Stromal cell of bone marrow (primary cell): ENCODE data around the gene G6PC1.
"Not testable (repeated sequence)": the region's sequence is repeated elsewhere in the genome, so short reads cannot be mapped to it uniquely, and the experiment has no call there.

Source experiments
- DNase-seq: peaks from one replicate; pipeline ENCODE4 v3.0.0-alpha.2; 2012; ENCODE audit warnings: low read depth

Gene G6PC1

DNA sequence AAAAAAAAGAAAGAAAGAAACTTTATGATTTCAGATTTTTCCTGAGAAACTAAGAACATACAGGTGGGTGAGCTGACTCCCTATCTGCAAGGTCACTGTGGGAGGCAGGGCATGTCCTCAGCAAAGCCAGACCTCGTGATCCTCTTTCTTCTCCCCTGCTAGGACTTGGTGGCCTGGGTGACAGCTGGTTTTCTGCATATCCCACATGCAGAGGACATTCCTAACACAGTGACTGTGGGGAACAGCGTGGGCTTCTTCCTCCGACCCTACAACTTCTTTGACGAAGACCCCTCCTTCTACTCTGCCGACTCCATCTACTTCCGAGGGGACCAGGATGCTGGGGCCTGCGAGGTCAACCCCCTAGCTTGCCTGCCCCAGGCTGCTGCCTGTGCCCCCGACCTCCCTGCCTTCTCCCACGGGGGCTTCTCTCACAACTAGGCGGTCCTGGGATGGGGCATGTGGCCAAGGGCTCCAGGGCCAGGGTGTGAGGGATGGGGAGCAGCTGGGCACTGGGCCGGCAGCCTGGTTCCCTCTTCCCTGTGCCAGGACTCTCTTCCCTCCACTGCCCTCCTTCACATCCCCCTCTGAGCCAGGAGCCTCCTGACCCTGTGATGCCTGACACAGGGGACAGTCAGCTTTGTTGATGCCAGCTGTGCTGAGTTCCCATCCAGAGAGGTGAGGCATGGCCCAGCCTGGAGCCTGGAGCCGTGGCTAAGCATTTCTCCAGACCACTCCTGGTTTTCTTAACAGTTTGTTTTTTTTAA, 26.5 kb upstream of the G6PC1 start:
- DNase-seq: not testable (repeated sequence)

DNA sequence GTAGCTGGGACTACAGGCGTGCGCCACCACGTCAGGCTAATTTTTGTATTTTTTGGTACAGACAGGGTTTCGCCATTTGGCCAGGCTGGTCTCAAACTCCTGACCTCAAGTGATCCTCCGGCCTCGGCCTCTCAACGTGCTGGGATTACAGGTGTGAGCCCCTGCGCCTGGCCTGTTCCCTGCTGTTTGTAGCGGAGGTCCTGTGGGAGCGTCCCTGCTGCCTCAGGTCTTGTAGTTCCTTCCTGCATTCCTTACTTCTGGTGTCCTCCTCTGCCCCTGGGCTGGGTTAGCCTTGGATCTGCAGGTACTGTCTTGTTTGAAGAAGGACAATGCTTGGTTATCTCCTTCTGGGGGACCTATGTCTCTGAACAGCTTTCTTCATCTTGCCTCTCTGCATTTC, 23.6 kb upstream of the G6PC1 start:
- DNase-seq: no peak

DNA sequence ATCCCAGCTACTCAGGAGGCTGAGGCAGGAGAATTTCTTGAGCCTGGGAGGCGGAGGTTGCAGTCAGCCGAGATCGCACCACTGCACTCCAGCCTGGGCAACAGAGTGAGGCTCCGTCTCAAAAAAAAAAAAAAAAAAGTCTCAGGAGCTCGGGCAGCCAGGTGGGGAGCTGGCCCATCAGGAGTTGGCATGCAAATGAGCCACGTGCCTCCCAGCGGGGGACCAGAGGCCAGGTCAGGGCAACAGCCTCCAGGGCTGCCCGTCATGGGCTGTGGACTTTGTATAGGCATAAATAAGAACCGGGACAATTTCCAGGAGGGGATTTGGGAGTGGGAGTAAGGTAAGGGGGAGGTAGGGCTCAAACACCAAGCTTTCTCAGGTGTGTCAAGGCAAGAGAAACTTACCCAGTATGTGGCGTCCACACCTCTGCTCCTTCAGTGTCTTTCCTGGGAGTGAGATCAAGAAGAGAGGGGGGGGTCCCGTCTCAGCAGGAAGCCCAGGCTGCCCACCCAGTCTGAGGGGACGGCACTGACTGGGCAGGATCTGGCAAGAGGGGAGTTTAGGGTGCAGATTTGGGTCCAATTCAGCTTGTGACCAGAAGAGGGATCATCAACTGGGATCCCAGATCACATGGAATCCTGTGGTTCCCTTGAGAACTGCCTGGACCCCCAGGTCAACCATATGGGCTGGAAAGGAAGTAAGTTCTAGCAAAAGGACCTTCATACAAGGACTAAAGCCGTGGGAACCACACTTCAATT, 22.3 kb upstream of the G6PC1 start:
- no peak for DNase-seq

DNA sequence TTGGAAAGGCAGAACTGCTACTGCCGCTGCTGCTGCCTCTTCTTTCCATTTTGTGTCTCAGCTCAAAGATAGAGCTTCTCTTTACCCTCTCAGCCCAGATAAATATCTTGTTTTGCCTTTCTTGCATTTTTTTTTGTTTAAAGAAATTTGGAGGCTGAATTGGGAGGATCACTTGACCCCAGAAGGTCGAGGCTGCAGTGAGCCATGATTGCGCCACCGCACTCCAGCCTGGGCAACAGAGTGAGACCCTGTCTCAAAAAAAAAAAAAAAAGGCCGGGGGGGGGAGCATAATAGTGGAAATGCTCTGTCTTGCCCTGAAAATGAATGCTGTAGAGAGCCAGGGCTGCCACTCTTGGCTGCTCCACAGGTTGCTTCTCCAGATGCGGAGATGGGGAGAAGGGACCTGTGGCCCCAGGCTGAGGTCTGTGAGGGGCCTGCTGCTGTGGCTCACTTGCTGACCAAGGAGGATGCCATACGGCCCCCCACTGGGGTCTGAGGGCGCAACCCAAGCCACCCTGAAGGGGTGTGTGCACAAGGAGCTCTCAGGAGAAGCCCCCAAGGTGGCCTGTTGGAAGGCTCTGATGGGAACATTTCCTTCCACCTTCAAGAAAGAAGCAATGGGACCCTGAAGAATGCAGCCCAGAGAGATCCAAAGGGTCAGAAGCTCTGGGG, 21.5 kb upstream of the G6PC1 start:
- no peak for DNase-seq

DNA sequence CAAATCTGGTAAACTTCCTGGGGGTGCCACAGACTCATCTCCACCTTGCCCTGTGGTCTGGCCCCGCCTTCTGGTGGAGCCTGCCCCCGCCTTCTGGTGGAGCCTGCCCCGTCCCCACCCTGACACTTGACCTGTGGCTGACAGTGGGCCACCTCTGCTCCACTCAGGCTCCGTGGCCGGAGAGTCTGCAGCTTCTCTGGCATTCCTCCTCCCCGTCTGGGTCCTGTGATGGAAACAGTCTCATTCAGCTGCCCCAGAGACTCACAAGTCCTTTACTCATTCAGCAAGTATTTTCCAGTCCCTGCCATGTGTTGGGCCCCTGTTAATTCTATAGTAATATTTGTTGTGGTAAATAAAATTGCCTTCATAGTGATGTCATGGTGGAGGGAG, 21.0 kb upstream of the G6PC1 start:
- peak; percentile 20 for DNase-seq

DNA sequence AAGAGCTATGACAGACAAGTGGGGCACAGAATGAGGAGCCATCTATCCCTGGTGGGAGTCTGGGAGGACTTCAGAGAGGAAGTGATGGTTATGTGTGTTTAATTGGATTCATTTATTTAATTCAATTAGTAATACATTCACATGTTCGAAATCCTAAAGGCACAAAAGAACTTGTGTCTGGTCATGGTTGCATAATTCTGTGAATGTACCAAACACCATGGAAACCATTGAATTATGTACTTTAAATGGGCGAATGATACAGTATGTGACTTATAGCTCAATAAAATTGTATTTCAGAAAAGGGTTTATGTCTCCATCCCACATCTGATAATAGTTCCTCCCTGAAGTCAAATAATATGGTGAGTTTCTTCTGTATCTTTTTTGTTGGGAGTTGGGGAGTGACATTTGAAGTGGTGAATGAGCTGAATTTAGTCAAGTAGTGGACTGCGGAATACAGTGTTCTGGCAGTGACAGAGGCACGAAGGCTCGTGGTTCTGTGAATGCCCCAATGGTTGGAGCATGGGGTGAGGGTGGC, 19.8 kb upstream of the G6PC1 start:
- no peak for DNase-seq

DNA sequence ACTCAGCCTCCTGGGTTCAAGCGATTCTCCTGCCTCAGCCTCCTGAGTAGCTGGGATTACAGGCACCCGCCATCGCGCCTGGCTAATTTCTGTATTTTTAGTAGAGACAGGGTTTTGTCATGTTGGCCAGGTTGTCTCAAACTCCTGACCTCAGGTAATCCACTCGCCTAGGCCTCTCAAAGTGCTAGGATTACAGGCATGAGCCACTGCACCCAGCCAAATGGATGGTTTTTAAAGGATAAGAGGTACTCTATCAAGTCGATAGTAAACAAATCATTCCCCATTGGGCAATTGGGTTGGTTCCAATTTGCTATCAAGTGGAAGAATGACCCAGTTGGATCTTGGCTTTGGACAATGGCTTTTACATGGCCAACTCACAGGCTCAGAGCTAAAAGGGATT, 18.9 kb upstream of the G6PC1 start:
- DNase-seq: not testable (repeated sequence)

DNA sequence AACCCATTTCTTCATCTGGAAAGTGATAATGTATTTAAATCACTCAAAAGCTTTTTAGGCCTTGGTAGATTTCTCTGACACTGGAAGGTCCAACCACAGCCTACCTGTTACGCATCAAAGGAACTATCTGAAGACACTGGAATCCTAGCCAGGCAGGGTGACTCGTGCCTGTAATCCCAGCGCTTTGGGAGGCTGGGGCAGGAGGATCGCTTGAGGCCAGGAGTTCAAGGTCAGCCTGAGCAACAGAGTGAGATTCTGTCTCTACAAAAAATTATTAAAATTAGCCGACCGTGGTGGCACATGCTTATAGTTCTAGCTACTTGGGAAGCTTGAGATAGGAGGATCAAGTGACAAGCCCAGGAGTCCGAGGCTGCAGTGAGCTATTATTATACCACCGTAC, 18.4 kb upstream of the G6PC1 start:
- DNase-seq: no peak

DNA sequence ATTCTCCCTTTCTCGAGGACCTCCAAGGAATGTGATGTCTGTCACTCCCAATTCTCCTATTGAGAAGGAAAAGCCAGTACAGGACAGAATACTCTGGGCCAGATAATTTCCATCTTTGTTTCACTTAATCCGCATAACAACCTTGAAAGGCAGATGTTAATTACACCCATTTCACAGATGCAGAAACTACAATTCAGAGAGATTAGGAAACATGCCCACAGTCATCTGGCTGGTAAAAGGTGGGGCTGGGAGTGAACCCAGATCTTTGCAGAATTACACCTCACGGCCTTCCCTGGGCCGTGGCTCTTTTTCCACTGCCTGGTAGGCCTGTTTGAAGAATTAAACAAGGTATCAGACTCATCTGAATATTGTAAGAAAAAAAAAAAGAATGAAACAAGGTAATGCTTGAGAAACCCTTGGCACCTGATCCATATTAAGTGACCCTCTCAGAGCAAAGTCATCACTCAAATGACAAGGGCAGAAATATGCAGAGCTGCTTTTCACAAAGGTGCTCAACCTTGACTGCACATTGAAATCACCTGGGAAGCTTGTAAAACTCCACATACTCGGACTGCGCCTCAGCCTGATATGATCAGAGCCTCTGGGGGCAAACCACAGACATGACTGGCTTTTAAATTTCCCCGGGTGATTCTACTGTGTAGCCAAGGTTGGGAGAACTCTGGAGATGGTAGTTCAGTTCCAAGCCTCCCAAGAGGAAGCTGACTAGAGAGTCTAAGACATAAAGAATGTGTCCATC, 16.6 kb upstream of the G6PC1 start:
- DNase-seq: no peak

DNA sequence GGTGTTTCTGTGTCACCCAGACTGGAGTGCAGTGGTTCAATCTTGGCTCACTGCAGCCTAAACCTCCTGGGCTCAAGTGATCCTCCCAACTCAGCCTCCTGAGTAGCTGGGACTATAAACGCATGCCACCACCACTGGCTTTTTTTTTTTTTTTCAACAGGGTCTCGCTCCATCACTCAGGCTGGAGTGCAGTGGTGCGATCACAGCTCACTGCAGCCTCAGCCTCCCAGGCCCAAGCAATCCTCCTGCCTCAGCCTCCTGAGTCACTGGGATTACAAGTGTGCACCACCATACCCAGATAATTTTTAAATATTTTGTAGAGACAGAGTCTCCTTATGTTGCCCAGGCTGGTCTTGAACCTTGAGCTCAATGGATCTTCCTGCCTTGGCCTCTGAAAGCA, 14.8 kb upstream of the G6PC1 start:
- DNase-seq: not testable (repeated sequence)

DNA sequence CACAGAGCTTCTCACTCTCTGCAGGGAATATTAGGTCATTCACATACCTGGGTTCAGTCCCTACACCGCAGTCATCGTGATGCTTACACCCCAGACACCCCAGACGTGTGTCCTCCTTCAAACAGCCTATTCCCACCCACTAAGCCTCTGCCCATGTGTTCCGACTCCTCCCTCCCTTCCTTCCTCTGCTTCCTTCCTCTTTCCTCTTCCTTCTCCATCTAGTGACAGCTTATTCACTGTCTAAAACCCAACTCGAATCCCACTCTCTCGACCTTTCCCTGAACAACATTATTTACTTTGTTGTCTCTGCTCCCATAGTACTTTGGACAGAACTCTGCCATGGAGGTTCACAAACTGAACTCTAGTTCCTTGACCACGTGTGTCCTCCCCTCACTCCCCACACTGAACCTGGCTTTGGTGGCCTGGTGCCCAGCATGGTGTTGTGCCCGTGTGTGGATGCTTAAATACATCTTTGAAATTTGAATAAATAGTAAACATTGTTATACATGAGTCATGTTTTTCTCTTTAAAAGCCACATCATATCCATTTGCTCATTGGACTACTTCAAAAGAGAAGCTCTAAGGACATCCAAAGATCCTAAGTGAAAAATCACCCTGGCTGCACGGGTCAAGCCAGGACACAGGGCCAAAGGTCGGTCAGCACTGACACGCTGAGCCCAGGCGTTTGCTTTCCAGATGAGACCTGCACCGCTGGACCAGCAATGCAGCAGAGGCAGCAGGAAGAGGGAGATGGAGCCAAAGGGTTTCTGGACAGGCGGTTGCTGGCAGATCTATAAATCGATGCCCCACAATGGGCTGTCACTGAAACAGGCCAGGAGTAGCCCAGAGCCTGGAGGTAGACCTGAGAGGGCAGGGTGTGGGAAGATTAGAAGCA, 14.1 kb upstream of the G6PC1 start:
- no peak for DNase-seq

DNA sequence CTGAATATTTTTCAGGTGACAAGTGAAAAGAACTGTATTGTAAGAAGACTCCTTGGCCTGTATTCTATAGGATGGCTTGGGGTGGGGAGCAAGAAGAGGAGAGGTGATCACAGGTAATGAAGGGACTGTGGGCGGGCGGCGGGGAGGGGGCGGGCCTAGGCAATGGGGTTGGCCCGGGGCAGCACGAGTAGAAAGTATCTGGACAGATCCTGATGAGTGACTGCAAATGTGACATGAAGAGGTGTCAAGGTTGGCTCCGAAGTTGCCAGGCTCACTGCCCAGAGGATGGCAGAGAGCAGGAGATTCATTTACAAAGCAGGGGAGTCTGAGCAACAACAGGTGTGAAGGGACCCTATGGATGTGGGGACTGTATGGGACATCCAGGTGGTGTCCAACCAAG, 10.8 kb upstream of the G6PC1 start:
- DNase-seq: no peak

DNA sequence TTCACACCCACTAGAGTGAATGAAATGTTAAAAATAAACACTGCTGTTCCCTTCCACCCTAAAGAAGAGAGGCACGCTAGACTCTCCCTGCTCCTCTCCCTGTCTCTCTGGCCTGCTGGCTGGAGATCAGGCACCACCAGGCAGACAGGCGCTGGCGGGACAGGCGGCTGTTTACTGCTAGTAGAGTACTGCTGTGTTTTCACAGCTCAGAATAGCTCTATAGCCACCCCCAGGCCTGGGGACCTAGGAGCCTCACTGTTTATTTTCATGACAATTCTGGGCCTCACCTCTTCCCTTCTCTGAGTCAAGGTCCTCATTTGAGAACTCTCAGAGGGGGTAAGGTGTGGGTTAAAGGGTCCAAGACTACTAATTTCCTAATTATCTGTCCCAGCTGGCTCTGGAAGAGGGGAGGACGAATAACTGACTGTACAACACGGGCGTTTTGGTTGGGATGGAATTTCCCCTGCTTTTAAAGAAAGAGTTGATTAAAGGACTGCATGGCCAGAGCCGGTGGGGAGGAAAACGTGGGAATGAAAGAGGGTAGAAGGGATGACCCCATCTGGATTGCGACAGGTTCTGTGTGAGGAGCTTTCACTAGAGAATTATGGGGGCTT, 9.0 kb upstream of the G6PC1 start:
- DNase-seq: no peak

DNA sequence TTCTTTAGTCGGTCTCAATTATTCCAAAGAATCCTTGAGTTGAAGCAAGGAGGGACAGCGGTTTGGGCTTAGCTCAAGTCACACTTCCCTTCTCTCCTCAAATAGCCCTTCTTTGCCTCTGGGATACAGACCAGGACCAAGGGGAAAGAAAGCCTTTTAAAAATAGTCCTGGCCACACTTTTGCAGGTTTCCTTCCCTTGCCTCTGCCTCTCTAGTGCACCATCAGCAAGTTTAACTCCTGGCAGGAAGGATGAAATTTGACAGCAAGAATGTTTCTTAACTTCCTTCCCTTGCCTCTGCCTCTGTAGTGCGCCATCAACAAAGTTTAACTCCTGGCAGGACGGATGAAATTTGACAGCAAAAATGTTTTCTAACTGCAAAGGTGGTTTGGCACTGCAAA, 7.2 kb upstream of the G6PC1 start:
- peak; percentile 6 for DNase-seq

DNA sequence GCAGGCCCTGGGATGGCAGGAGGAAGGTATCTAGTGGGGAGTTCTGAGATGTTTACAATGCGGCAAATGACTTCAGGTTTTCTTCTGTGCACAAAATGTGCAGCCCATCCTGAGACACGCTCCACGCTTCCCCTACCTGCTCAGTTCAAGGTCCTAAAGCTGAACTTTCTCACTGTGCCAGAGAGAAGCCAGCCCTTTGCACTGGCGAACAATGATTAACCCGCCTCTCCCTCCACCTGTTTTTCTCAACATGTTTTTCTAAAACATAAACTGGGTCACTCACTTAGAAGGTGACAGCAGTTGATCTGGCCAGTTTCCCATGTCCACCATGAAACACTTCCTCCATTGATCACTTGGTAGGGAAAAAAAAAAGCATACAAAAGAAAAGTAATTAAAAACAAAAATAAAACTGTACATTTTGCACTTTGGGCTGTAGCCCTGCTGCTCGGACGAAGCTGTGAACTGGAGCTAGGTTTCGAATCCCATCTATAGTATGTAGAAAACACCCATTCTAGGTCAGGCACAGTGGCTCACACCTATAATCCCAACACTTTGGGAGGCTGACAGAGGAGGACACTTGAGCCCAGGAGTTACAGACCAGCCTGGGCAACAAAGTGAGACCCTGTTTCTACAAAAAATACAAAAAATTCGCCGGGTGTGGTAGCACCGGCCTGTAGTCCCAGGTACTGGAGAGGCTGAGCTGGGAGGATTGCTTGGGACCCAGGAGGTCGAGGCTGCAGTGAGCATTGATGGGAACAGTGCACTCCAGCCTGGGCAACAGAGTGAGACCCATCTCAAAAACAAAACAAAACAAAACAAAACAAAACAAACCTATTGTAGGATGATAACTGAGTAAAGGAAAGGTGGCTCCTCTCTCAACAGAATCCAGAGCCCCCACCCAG, 6.1 kb upstream of the G6PC1 start:
- no peak for DNase-seq

DNA sequence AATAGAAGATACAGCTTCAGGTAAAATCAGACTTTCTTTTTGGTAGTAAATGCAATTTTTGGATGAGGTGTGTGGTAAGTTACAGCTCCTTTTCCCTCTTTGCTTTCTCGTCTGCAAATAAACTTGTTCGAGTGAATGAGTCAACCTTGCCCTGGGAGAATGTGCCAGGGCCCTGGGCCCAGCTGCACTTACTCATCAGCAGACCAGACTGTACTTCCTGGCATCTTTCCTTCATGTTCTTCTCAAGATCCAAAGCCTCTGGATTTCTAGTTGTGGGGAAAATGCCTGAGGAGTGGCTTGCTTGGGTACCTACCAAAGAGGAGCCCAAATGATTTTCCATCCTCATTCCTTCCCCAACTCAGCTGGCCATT, 5.4 kb upstream of the G6PC1 start:
- peak; percentile 90 for DNase-seq

DNA sequence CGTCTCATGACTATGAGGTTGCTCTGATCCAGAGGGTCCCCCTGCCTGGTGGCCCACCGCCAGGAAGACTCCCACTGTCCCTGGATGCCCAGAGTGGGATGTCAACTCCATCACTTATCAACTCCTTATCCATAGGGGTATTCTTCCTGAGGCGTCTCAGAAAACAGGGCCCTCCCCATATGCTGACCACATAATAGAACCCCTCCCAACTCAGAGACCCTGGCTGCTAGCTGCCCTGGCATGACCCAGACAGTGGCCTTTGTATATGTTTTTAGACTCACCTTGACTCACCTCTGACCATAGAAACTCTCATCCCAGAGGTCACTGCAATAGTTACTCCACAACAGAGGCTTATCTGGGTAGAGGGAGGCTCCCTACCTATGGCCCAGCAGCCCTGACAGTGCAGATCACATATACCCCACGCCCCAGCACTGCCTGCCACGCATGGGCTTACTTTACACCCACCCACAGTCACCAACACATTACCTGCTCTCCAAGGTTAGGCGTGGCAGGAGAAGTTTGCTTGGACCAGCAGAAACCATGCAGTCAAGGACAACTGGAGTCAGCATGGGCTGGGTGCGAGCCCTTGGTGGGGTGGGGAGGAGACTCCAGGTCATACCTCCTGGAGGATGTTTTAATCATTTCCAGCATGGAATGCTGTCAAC, 2.3 kb upstream of the G6PC1 start:
- DNase-seq: no peak

DNA sequence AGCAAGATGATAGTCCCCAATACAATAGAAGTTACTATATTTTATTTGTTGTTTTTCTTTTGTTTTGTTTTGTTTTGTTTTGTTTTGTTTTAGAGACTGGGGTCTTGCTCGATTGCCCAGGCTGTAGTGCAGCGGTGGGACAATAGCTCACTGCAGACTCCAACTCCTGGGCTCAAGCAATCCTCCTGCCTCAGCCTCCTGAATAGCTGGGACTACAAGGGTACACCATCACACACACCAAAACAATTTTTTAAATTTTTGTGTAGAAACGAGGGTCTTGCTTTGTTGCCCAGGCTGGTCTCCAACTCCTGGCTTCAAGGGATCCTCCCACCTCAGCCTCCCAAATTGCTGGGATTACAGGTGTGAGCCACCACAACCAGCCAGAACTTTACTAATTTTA, 618 bp upstream of the G6PC1 start:
- DNase-seq: not testable (repeated sequence)
